ENCODE measurements around the gene GCGR.

The GCGR gene

GRCh38 chr17:81803728-81804558 is at the start of gene GCGR:
GCGR (plus strand) TSS chr17:81804150; CDS start chr17:81809019, 4,869 bp downstream.
- no peak for DNase-seq

GRCh38 chr17:81792675-81793615 is 11.0 kb upstream of the GCGR start:
- no peak for DNase-seq

DNA sequence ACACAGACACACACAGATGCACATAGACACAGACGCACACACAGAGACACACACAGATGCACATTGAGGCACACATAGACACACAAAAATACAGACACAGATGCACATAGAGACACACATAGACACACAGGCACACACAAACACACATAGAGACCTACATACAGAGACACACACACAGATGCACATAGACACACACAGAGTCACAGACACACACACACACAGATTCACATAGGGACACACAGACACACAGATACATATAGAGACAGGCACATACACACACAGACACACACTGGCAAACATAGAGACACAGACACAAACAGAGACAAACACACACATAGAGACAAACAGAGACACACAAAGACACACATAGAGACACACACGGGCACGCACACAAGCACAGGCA is 9.9 kb upstream of the GCGR start:
- no peak for DNase-seq

DNA sequence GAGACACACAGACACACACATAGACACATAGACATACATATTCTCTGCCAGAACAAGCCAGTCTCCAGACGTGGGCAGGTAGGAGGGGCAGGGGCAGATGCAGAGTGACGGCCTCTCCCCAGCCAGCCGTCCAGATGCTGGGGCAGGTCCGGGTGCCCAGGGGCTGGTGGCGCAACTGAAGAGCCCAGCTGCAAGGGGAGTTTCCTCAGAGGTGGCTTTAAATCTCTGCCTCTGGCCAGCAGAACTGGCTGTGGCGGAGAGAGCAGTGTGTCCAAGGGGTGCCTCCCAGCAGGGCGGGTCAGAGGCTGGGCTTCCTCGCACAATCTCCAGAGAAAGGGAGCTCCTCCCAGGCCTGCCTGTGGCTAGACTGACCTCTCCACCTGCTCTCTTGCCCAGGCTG is 9.4 kb upstream of the GCGR start:
- DNase-seq, result no peak

- no peak for DNase-seq
Observed at GRCh38 chr17:81801327-81801726, 2.6 kb upstream of the GCGR start.

DNA sequence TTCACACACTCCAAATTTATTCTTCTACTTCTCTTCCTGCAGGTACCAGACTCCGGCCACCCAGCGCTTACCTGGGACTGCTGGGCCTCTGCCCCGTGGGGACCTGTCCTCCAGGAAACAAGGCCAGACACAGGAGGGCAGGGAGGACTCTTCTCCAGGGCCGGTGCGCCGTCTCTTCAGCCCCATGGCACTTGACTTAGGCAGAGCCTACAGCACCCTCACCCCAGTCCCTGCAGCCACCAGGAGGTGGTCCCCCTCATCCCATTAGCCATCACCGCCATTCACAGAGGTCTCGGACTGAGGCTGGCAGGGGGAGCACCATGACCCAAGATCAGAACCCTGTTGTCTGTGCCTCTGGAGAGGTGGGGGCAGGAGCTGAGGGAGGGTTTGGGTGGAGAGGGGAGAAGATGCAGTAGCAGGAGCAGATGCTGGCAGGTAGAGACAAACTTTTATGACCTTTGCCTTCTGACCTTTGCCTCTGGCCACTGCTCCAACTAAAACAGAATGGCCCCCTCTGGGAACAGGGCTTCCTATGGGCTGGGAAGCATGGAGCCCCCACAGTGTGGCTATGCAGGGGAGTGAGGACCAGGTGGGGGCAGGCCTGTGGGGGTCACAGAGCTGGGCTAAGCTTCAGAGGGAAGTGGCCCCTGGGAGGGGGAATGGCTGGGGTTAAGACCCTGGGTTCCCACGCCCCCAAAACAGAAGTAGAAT is 1.7 kb upstream of the GCGR start:
- DNase-seq, result no peak

DNA sequence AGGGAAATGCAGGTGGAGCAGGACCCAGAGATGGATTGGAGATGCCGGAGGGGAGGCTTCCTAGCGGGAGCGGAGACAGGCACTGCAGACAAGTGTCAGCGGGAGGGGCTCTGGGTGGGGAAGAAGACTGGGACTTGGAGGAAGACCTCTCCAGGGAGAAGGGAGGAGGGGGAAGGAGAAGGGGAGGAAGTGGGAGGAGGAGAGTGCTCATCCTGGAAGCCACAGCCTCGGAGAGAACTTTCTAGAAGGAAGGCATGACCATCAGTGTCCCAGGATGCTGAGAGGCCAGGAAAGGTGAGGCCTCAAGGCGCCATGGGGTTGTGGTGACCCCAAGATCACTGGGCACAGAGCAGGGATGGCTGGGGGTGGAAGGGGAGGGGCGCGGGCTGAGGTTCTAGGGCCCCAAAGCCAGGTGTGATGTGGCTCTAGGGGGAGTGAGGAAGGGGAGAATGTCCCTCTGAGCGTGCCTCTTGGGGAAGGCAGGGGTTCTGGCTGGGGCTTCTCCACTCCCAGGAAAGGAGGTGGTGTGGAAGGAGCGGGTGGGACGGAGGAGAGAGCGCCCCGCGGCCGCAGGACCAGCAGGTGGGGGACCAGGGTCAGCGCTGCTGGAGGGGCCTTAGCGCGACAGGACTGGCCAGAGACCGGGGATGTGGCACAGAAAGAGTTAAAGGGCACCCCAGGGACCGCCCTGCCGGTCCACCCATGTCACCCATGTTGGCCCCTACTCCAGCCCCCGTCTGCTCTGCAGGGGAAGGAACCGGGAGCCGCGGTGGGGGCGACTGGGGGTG is 900 bp upstream of the GCGR start:
- no peak for DNase-seq

DNA sequence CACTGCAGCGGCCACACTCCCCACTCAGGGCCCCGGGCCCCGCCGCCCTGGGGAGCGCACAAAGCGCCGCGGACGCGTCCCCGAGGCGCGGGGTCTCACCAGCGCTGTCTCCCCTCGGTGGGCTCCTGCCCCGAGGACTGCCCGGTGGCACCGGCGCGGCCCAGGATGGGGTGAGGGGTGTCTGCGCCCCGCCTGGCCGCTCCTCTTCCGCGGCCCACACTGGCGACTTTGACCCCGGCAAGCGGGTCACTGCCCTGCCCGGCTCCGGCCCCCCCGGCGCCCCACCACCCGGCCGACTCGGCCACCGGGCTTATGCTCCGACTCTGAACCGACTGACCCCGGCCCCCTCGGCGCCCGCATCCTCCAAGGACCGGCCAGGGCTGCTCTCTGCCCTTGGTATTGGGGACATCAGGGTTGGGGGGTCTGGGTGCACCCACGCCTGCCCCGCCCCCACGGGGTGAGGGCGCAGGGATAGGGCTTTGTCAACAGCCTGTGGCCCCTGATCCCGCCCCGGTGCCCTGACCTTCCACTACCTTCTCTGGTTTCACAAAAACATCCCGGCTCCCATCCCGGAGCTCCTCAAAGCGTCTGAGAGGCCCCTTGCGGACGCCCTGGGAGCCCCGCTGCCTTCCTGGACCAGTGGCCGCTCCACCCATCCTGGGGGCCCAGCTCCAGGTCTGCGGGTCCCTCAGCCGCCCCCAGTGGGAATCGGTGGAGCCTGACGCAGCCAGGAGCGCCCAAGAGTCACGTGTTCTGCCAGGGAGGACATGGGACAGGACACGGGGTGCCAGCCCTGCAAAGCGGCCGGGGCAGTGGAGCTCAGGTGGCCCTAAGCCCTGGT is 829 bp downstream of the GCGR start:
- DNase-seq, result no peak

DNA sequence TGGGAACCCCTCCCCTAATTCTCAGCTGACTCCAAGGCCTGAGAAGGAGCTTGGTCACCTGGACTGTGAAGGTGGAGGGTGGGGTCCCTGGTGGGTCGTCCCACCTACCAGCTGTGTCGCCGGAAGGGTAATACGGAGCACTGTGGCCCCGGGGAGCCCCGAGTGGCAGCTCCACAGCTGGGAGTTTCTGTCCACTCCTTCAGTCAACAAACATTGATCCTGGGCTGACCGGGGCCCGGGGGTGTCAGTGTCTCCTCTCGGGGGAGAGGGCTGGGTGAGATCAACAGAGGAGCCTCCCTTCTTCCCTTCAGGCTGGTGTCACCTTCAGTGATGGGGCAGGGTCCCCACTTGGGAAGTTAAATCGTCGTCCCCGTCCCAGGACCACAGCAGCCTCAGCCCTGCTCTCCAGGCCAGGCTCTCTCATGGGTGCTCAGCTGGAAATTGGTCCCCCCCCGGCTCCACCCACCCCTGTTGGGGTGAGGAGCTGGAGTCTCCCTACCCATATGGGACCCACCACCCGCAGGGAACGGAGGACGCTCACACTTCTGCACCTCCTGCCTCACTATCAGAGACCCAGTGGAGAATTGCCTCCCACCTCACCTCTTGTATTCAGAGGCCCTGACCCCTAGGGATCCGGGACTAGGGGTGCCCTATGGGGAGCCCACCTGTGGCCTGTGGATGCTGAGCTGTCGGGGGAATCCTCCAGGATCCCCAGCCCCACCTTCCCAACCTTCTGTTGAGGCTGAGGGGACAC is 1.9 kb downstream of the GCGR start:
- no peak for DNase-seq

GRCh38 chr17:81806461-81807209 is 2.7 kb downstream of the GCGR start:
- no peak for DNase-seq

- DNase-seq, result no peak
Observed at GRCh38 chr17:81807210-81807719, 3.3 kb downstream of the GCGR start.

DNA sequence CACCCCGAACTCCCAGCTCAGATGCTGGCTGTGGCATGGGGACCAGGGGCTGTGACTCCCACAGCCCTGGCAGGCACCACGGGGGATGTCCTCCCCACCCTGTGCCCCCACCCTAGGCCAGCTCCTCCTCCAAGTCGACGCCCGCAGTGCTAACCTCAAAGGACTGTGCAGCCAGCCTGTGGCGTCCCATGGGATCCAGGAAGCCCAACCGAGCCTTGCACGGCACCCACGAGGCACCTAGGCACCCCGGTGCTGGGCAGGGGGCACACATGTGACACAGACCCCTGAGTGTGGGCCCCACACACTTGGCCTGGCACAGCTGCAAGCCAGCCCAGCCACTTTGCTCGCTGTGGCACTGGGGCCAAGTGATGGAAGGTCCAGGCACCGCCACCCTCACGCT is 3.9 kb downstream of the GCGR start:
- DNase-seq, result no peak

DNA sequence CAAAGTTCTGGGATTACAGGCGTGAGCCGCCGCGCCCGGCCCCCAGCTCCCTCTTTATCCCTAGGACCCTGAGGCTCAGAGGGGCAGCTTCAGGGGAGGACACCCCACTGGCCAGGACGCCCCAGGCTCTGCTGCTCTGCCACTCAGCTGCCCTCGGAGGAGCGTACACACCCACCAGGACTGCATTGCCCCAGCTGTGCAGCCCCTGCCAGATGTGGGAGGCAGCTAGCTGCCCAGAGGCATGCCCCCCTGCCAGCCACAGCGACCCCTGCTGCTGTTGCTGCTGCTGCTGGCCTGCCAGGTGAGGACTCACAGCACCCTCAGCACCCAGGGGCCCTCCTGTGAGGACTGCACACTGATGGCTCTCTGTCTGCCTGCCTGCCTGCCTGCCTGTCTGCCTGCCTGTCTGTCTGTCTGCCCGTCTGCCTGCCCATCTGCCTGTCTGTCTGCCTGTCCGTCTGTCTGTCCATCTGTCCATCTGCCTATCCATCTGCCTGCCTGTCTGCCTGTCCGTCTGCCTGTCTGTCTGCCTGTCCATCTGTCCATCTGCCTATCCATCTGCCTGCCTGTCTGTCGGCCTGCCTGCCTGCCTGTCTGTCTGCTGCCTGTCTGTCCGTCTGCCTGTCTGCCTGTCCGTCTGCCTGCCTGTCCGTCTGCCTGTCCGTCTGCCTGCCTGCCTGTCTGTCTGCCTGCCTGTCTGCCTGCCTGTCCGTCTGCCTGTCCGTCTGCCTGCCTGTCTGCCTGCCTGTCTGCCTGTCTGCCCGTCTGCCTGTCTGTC is 5.0 kb downstream of the GCGR start:
- DNase-seq, result no peak

DNA sequence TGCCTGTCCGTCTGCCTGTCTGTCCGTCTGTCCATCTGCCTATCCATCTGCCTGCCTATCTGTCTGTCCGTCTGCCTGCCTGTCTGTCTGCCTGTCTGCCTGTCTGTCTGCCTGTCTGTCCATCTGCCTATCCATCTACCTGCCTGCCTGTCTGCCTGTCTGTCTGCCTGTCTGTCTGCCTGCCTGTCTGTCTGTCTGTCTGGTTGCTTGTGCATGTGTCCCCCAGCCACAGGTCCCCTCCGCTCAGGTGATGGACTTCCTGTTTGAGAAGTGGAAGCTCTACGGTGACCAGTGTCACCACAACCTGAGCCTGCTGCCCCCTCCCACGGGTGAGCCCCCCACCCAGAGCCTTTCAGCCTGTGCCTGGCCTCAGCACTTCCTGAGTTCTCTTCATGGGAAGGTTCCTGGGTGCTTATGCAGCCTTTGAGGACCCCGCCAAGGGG is 5.6 kb downstream of the GCGR start:
- no peak for DNase-seq

DNA sequence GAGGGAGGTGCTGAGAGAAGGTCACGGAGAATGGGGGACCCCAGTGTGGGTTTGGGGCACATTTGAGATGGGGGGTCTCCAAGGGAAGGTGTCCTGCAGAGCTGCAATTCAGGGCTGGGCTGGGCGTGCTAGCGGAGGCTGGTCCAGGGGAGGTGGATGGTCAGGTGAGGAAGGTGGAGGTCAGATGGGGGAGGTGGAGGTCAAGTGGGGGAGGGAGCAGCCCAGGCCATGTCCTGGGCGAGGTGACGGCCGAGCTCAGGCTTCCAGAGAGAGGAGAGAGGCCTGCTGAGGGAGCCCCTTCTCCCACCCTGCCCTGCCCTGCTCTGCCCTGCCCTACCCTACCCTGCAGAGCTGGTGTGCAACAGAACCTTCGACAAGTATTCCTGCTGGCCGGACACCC is 6.5 kb downstream of the GCGR start:
- no peak for DNase-seq

DNA sequence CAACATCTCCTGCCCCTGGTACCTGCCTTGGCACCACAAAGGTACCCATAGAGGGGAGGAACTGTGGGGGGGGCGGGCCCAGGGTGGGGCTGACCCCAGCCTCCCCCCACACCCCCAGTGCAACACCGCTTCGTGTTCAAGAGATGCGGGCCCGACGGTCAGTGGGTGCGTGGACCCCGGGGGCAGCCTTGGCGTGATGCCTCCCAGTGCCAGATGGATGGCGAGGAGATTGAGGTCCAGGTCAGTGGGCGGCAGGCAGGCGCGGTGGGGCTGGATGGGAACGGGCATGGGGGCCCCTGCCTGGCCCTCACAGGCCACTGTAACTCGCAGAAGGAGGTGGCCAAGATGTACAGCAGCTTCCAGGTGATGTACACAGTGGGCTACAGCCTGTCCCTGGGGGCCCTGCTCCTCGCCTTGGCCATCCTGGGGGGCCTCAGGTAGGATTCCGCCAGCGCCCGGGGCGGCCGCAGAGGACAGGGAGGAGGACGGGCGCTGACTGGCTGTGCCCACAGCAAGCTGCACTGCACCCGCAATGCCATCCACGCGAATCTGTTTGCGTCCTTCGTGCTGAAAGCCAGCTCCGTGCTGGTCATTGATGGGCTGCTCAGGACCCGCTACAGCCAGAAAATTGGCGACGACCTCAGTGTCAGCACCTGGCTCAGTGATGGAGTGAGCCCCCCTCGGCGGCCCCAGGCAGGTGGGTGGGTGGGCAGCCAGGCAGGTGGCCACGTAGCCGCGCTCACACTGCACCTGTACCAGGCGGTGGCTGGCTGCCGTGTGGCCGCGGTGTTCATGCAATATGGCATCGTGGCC is 7.1 kb downstream of the GCGR start:
- DNase-seq, result no peak

GRCh38 chr17:81811705-81812570 is 8.0 kb downstream of the GCGR start:
- DNase-seq, result no peak
